Mesenteric fat pad (tissue), 1 donor: ENCODE data around the gene SLC25A29. TPM values are rescaled to one million over a fixed set of nuclear protein-coding genes. Genes with fewer than 3 reads are reported as not detected.
"Not testable (repeated sequence)": the region's sequence is repeated elsewhere in the genome, so short reads cannot be mapped to it uniquely, and the experiment has no call there.

Source experiments
- DNase-seq: peaks from one replicate; pipeline ENCODE4 v3.0.0-alpha.2; 2020; ENCODE audit warnings: low spot score
- total RNA-seq: library from RNA; stranded (reverse); fragmentation: NEBNext Ultra II Directional; extraction: Animal tissue kit (Norgen Biotek cat#: 25700); gene quantifications from one replicate; pipeline ENCODE4 v1.2.1, GENCODE V29; 2021
- donor health status: DM: yes; HTN: yes; CAD: no.

The SLC25A29 gene
- total RNA-seq, 1 donor from 2014 or later: 20.0 TPM

DNA sequence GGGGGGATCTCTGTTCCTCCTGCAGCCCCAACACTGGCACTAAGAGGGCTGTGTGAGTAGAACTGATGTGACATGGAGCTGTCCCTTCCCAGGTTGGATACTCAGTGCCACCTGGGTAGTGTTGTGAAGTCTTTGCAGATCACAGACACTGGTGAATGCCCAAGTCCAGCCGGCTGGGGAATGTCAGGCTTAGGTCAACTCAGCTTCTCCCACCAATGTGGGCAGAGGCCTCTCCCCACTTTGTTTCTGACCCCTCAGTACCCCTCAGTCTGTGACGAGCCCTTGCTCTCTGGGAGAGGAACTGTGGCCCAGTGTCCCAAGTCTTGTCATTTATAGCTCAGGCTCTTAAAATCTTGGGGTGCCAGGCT is 11.3 kb downstream of the SLC25A29 start:
- DNase-seq: peak; percentile 80

DNA sequence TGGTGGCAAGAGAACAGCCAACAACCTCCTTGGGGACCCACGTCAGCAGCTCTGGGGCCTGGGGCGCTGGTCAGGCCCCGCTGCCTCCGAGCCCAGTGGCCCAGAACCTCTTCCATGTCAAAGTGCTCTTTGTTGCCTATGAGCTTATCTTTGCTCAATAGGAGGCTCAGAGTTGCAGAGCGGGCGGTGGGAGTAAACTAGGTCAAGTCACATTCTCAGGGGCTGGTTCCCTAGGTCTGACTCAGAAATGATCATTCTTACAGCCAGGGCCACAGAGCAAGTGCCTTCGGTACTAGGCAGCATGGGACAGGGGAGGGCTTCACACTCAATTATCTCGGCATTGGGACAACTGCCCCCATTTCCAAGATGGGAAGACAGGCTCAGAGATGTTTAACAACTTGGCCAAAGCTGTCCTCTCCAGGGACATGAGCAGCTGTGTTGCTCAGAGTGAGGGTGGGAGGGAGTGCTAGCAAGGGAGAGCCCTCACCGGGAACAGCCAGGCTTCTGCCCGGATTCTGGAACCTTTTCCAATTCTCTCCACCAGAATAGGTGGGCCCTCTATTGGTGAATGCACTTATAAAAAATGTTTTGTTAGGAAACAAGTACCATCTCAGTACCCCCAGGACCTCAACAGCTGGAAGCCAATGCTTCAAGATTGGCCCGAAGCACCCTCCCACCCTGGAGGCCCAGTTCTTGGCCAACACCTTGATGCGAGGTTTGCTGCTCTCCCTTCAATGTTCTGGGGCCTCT is 11.9 kb downstream of the SLC25A29 start:
- peak; percentile 75 for DNase-seq

DNA sequence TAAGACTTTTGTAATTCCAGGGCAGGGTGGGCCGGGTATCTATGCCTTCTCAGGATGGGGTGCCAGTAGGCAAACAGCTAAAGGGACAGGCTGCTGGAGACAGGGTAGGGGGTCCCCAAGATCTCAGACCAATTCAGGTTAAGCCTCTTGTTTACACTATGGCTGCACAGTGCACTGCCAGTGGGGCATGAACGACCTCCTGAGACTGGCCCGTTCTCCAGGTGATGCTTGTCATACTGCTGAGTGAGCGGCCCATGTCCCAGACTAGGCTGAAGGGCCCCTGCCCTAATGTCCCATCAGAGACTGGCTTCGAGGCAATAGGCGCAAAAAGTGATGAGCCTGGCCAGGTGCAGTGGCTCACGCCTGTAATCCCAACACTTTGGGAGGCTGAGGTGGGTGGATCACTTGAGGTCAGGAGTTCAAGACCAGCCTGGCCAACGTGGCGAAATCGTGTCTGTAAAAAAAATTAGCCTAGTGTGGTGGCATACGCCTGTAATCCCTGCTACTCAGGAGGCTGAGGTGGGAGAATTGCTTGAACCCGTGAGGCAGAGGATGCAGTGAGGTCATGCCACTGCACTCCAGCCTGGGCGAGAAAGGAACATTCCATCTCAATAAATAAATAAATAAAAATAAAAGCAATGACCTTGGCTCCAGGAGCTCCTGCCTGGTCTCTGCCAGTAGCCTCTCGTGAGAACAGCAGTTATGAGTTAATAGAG is 12.6 kb downstream of the SLC25A29 start:
- DNase-seq: peak; percentile 49

DNA sequence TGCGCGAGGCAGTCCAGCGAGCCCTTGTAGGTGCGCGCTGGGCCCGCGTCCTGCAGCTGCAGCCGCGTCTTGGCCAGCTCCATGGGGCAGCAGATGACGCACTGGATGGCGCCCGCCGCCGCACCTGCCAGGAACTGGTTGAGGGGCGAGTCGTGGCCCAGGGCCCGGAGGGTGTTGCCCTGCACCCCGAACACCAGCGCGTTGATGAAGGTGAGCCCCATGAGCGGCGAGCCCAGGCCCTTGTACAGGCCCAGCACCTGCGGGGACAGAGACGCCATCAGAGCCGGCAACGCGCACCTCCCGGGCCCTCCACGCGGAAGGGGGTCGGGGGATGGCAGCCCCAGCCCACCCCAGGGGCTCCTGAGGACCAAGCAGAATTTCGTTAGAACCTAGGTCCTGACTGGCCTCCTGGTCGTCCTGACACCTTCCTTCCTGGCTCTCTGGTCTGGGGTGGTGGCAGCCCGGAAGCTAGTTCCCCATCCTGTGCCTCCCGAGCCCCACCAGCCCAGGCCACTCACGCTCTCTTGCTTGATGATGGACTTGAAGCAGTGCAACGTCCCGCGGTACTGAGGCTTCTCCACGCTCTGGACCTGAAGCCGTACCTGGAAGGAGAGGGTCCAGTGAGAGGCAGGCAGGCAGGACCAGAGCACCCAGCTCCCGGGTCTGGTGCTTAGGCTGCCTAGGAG is 13.3 kb downstream of the SLC25A29 start:
- peak; percentile 60 for DNase-seq

DNA sequence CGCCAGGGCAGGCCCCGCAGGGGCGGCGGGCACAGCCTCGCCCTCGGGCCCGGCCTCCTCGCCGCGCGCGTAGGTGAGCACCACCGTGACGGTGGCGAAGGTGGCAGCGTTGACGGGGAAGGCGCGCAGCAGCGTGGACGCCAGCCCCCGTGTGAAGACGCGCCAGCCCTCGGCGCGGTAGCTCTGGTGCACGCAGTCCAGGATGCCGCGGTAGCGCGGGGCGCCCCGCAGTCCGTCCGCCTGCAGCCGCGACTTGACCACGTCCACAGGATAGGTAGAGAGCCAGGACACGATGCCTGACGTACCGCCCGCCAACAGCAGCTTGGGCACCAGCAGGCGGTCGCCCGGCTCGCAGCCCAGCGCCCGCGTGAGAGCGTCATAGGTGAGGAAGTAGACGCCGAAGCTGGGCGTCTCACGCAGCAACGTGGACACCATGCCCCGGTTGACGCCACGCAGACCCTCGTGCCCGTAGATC is 13.9 kb downstream of the SLC25A29 start:
- DNase-seq: peak; percentile 80

DNA sequence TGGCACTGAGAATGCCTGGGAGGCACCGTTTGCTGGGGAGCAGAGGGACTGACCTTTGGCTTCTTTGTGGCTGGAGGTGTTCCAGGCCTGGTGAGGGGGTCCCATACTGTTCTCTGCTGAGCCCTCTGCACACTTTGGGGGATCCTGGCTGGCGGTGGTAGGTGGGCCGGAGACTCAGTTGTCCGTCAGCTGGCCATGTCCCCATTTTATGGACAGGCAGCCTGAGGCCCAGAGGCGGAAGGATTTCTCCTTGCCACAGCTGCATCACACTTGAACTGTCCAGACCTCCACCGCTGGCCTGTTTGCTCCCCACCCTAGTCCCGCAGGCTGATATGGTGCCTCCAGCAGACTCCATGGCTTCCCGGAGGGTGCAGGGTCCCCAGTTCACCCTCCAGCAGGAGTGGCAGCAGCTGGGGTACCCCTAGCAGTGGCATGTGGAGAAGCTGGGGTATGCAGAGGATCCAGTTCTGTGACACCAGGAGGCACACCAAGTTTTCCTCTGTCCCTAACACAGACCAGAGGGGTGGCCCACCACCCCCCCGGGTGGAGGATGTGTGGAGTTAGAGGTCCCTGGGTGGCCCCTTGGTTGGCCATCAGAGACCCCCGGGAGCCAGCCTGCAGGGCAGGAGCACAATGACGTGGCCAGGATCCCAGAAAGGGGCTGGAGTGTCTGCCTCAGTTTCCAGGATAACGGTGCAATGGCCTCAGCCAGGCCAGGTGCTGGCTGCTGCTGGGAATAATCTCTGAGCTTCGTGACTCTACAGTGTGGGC is 14.8 kb downstream of the SLC25A29 start:
- DNase-seq: peak; percentile 62

DNA sequence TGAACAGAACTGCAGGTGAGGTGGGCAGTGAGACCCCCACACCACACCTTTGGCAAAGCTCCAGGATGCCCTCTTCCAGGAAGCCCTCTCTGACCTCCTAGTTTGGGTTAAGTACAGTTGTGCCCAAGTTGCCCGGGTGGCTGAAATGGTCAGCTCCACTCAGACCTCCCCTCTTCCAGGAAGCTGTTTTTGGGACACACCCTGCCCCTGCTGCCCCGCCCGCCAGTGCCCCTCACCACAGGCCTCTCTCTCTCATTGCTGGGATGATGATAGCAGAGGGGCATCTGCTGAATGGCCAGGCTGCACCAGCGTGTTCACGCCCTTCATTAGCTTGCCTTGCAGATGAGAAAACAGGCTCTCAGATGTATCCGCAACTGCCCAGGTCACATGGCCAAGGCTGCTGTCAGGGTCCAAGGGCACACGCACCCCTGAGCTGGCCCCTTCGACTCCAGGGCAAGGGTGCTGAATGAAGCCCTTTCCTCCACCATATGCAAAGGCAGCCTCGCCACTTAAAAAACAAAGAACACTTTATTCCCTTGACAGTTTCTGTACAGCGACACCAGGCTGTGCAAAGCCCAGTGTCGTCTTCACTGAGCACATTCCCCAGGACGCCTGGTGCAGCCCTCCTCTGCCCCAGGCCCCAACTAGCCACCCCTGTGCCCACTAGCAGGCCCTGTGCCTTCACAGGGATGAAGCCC is 15.5 kb downstream of the SLC25A29 start:
- peak; percentile 47 for DNase-seq

DNA sequence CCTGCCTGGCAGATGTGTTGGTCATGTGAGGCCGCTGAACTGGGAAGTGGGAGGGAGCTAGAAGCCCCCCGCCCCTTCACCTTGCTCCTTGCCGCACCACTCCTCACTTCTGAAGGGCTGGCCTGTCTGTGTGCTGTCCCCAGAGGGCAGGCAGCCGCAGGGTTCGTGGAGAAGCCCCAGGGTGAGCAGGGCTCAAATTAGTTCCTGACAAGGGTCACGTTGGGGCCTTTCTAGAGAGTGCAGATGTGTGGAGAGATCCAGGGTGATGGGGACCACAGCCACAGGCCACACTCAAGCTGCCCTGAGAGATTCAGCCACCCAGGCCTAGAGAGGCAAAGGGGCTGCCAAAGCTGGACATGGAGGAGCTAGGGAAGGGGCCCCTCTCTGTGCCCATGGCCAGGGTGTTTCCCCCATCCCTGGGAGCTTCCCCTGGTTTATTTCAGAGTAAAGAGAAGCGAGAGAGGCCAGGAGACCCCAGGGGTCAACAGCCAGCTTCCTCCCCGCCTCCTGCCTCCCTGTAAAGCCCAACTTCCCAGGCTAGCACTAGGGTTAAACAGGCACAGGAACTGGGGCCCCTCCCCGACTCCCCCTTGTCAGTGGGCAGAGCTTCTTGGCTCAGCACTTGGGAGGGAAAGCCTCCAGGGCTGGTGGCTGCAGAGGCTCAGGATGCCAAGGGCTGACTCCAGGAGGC is 16.2 kb downstream of the SLC25A29 start:
- DNase-seq: peak; percentile 75

DNA sequence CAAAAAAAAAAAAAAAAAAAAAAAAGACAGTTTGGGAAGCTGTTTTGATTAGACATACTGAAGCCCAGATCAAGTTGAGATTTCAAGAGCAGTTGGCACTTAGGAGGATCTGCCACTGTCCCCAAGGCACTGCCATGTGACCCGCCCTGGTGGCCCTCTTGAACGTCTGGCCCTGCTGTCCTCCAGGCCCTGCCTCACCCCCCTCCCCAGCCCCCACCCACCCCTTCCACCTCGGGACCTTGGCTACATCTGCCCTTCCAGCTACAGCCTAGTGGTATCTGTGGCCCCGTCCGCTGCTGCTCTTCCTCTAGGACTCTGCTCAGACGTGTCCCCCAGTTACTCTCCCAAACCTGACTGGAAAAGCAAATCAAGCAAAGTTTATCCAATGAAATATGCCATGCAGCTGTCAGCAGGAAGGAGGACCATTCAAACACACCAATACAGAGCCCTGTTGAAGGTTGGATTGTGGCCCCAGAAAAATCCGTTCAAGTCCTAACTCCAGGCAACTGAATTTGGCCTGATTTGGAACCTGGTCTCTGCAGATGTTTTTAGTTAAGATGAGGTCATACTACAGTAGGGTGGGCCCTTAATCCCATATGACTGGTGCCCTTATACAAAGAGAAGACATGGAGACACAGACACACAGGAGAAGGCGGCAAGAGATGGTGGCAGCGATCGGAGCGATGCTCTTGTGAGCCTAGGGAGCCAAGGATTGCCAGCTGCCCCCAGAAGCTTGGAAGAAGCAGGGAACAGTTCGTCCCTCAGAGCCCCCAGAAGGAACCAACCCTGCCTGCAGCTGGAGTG is 17.7 kb downstream of the SLC25A29 start:
- DNase-seq: peak; percentile 67

DNA sequence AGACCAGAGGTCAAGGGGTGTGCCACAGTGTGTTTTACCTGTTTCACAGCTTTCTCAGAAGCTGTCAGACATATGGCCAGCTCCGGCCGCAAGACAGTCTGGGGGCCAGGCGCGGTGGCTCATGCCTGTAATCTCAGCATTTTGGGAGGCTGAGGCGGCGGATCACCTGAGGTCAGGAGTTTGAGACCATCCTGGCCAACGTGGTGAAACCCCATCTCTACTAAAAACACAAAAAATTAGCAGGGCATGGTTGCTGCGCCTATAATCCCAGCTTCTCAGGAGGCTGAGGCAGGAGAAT is 18.3 kb downstream of the SLC25A29 start:
- DNase-seq: not testable (repeated sequence)

DNA sequence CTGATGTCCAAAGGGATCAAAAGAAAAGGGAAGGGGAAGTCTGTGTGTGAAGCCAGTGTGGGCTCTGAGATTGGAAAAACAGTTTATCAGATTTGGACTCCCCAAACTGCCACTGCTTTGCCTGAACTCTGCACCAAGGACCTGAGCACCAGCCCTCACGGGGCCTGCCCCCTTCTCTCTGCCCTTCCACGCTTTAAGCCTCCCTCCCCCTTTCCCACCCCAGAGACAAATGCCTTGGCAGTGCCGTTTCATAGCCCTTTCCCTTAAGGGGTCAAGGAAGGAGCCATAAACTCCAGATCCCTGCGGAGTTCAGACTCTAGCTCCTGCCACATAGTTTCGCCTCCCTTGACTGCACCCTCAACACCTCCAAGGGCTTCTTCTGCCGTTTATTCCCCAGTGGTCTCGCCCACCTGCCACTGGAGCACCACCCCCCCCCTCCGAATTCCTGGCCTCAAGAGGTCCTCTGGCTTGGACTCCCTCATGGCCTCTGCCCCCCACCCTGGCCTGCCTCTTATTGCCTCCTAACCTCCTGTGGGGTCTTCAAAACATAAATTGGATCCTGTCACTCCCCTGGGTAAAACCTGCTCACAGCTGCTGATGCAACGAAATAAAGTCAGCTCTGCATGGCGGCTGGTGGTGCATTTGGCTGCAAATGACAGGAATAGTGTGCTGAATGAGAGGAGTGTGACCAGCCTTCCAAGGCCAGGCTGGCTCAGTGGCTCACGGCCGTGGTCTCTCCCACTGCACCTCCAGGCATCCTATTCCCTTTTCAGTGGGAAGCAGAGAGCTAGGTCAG is 18.8 kb downstream of the SLC25A29 start:
- peak; percentile 84 for DNase-seq

DNA sequence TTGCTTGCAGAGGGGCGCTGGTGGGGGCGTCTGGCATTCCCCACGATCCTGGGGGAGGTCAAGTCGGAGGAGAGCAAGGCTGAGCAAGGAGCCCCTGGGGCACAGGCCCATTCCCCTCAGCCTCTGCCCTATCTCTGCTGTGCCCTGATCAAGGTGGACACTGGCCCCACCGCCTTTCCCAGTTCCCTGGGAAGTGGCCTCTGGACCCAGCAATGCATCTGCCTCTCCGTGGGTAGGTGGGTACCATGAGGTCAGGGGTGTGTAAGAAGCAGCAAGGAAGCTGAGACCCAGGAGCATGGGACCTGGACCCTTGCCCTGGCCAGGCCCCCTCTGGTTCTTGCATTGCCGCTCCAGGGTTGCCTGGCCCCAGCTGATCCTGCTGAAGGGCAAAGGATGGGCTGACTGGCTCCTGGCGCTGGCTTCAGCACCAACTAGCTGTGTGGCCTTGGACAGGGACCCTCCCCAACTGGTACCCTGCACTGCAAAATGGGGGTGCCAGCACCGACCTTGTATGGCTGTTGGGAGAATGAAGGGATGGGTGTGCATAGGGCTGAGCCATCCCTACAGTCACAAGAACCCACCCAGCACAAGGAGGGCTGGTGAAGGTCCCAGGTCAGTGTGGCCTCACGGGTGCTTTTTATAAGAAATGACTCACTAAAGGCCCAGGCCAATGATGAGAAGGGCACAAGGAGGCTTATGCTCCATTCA is 19.6 kb downstream of the SLC25A29 start:
- peak; percentile 79 for DNase-seq

DNA sequence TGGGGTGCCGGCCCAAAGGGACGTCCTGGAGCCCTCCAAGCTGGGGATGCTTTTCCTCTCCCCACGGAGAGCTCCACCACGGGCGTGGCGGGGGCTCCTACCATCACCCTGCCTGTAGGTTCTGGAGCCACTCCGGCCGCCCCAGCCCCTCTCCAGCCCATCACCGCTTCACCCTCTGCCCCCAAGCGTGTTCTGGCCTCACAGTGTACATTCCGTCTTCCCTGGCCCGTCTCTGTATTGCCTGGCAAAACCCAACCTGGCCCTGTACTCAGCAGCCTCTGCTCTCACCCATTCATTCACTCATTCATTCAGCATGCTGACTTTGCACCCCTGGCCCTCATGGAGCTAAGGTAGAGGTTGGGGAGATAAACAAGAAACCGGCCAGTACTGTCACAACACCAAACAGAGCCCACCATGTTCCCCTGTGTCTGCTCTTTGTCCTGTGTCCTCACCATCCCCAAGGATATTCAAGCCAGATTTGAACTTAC is 20.3 kb downstream of the SLC25A29 start:
- DNase-seq: peak; percentile 74

DNA sequence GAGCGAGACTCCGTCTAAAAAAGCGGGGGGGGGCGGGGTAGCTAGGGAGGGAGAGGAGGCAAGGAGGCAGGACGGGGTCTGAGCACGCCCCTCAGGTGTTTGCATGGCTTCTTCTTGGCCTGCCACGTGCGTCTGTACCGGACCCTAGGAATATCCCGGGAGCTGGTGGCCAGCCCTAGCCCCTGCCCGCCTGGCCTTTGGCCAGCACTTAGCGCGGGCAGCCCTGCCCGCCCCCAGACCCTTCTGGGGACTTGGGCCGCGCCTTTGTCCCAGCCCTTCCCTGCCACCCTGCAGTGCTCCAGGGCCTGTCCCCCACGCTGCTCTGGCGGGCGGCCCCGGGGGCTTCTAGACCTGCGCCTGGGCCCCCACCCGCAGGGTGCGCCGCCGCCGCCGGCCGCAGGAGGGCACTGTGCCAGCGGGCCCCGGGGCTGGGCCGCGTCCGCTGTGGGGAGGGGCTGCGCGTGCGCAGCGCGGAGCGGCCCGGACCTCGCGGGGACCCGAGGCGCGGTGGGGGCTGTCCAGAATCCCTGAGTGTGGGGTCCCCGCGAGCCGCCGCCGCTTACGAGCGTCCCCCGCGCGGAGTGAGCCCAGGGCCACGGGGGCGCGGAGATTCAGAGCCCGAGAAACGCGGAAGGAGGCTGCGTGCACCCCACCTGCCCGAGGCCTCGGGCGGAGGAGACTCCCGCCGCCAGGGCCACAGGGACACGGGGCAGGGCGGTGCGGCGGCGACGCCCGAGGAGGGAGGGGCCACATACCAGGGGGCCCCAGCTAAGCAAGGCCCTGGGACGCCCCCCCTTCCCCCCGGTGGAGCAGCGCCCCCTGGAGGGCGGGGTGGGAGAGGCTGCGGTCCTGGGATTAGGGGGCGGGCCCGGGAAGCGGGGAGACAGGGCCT is 21.0 kb downstream of the SLC25A29 start:
- DNase-seq: peak; percentile 94

DNA sequence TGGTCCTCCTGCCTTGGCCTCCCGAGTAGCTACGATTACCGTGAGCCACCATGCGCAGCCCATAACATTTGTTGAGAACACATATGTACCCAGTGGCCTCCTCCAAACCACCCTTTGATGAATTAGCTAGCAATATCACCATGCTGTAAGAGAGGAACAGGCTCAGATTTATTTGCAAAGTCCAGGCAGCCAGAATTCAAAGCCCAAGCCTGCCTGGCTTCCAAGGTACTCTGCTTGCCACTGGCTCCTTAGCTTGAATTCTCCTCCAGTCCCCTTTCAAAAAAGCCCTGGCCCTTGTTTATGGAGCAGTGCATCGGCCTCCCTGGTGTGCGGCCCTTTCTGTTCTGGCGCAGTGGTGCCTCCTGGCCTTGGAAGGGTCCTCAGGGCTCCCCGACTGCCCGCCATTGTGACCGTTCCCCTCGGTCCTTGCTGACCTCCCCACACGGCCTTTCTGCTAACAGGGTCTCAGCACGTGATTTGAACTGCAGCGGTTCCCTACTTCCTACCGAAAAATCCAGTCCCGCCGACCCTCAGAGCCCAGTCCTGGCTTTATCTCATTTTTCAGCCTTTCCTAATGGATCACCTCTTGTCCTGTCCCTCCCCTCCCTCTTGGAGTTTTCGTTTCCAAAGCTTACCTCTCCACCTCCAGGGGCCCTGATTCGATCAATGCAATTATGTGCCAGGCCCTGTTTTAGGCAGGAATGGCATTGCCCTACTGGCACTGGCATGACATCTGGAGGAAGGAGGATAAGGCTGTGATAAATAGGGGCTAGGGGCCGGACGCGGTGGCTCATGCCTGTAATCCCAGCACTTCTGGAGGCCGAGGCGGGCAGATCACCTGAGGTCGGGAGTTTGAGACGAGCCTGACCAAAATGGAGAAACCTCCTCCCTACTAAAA is 22.0 kb downstream of the SLC25A29 start:
- DNase-seq: peak; percentile 77

DNA sequence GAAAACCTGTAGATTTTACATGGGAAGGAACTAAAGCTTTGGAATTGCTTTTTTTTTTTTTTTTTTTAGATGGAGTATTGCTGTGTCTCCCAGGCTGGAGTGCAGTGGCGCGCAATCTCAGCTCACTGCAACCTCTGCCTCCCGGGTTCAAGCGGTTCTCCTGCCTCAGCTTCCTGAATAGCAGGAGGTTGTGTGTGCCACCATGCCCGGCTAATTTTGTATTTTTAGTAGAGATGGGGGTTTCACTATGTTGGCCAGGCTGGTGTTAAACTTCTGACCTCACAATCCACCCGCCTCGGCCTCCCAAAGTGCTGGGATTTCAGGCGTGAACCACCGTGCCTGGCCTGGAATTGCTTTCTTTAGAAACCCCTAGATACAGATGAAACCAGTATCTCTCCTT is 22.8 kb downstream of the SLC25A29 start:
- DNase-seq: not testable (repeated sequence)
